DMS79 (cell line): Measurements from ENCODE around the gene DNASE2.
"Not testable (repeated sequence)": the region's sequence is repeated elsewhere in the genome, so short reads cannot be mapped to it uniquely, and the experiment has no call there.

ENCODE experiments used
- DNase-seq: peaks from one replicate; lab custom pipeline; 2025; lab: John Stamatoyannopoulos, UW

Gene DNASE2

GRCh38 chr19:12881172-12881808, at the start of gene DNASE2:
DNASE2 (minus strand) TSS chr19:12881449; CDS start chr19:12881375, 74 bp downstream.
- DNase-seq, result peak; percentile 98

DNA sequence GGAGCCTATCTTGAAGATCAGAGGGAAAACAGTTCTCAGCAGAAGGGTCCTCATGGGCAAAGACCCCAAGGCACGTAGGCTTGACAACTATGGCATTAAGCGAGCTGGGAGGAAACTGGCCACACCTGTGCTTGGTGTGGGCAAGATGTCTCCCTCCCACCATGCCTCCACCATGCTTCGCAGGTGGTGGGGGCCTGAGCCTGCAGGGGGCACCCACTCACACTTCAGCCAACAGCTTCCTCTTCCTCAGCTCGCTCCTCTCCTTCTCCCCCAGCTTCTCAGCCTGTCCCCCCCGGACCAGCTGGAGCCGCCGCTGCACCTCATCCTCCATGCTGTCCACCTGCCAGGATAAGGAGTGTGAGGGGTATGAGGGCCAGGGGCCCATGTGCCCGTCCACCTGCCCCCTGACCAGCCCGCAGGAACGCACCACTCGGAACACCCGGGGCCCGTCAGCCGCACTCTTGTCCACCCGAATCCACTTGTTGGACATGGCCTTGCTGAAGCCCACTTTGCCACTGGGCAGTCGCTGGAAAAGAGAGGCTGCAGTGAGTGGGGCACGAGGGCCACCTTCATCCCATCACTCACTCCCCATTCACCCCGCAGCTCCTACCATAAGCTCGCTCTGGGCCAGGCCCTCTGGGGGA, 48.9 kb upstream of the DNASE2 start:
- no peak for DNase-seq

GRCh38 chr19:12924621-12925310, 43.5 kb upstream of the DNASE2 start:
- no peak for DNase-seq

DNA sequence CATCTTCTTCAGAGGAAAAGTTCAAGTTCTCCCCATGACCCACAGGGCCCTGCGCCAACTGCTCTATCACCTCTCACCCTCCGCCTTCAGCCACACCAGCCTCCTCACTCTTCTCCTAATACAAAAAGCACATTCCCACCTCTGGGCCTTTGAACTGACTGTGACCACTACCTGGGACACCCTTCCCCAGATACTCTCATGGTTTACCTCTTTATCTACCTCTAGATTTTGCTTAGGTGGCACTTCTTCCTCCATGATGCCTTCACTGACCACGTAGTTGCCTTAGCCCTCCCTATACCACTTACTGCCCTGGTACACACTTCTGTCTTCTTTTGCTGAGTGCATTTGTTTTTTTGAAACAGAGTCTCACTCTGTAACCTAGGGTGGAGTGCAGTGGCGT, 41.7 kb upstream of the DNASE2 start:
- no peak for DNase-seq

- no peak for DNase-seq
These were observed 39.8 kb upstream of the DNASE2 start for GRCh38 chr19:12921047-12921446.

DNA sequence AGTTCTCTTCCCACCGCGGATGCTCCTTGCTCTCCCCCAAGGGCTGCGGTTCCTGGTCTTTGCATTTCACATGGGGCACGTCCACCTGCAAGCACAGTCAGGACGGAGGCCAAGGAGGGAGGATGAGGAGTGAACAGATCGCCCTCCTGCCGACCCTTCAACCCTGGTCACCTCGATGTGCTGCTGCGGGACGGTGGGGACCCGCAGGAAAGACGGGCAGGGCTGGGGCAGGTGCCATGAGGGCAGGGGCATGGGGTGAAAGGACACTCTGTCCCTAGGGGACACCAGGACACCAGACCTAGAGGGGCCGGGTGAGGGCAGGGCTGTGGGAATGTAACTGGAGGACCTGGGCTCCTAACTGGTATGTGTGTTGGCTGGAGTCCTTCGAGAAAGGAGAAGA, 37.0 kb upstream of the DNASE2 start:
- no peak for DNase-seq

DNA sequence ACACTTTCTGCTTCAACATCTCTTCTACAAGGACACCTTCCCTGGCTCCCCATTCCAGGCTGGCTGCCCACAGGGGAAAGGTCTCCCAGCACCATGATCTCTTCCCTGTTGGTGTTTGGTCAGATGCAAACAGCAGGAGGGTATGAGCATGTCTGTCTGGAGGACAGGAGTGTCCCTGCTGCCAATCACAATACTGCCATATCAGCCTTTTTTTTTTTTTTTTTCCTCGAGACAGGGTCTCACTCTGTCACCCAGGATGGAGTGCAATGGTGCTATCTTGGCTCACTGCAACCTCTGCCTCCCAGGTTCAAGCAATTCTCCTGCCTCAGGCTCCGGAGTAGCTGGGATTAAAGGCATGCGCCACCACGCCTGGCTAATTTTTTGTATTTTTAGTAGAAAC, 34.6 kb upstream of the DNASE2 start:
- DNase-seq, result not testable (repeated sequence)

DNA sequence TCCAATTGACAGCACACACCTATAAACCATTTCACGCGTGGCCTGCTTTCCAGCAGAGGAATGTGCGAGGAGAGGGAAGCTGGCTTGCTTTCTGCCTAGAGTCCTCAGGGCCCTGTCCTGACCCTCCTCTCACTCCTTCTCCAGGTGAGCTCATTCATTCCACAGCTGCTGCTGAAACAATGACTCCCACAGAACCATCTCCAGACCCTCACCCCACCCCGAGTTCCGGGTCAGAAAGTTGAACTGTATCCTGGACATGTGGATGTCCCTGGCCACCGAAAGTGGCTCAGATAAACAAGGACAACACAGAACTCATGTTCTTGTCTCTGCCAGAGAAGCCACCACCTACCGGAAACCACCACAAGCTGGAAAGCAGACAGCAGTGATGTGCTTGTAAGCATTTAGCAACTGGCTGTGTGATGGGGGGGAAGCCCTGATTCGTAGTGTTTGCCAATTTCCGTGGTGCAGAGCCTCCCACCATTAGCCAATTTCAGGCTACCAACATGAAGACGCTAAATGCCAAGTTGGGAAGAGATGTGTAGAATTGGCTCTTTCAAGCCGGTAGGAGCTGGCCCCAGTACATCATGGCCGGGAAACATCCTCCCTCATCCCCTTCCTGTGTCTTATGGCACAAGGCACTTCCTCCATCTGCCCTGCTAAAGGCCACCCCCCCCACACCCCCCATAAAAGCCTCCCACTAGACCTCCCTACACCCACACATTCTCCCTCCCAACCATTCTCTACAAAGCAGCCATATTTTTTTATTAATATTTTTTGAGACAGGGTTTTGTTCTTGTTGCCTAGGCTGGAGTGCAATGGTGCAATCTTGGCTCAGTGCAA, 32.8 kb upstream of the DNASE2 start:
- DNase-seq, result peak; percentile 85

- peak; percentile 100 for DNase-seq
These were observed 31.8 kb upstream of the DNASE2 start for GRCh38 chr19:12913011-12913561.

DNA sequence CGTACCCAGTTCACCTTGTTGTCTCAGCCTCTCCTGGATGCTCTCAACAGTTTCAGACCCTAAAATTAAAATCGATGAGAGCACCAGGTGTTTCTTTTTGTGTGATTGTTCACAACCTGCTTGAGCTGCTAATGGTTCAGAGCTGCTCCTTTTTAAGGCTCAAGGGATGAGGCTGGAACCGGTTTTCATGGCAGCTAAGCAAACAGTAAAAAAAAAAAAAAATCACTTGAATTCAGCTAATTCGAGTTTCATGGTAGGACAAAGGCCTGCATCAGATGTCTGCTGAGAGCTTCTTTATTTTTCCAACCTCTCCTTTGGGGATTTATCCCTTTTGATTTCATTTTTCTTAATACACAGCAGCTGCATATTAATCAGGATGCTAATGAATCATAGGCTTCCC, 31.3 kb upstream of the DNASE2 start:
- DNase-seq, result peak; percentile 99

DNA sequence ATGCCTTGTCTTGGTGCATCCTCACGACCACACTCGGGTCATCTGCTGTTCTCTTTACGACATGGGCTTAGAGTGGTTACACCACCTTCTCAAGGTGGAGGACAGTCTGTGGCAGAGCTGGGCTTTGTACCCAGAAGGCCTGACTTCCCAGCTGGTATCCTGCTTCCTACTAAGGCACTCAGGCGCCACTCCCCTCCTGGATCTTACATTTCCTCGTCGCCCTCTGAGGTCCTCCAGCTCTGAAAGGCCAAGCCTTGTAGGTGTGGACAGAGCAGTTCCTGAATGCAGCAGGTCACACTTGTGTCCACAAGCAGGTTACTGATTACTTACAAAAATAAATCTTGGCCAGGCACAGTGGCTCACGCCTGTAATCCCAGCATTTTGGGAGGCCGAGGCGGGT, 25.9 kb upstream of the DNASE2 start:
- DNase-seq, result no peak

GRCh38 chr19:12899891-12900518, 18.8 kb upstream of the DNASE2 start:
- no peak for DNase-seq

- DNase-seq, result no peak
These were observed 15.2 kb upstream of the DNASE2 start for GRCh38 chr19:12896460-12896859.

DNA sequence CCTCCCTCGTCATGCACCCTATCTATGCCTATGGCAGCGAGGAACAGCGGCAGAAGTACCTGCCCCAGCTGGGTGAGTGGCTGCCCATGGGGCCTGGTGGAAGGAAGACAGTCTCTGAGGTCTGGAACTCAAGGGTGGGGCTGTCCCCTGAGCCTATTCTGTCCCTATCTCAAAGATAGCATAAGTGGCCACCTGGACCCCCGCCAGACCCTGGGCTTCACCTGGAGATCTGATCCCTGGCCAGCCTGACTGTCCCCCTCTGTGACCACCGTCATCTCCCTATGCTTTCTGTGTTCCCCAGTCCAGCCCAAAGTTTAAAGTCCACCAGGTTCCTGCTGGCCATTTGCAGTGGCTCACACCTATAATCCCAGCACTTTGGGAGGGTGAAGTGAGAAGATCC, 12.3 kb upstream of the DNASE2 start:
- DNase-seq, result no peak

DNA sequence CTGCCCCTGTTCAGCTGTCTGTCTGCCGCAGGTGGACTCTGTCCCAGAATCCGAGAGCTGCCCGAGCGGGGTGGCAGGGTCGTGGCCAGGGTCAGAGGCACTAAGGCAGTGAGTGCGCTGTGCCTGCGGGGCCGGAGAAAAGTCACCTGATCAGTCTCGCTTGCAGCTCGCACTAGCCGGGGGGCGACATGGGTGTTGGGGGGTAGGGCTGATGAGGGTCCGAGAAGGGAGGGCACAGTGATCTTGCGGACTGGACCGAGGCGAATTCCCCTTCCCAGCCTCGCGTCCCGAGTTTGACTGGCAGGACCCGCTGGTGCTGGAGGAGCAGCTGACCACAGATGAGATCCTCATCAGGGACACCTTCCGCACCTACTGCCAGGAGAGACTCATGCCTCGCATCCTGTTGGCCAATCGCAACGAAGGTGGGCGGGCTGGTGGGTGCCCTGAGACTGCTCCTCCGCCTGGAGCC, 10.3 kb upstream of the DNASE2 start:
- no peak for DNase-seq

GRCh38 chr19:12890787-12891552, 9.7 kb upstream of the DNASE2 start, which contains the start of gene GCDH:
GCDH (plus strand) TSS chr19:12891160; CDS start chr19:12891305, 145 bp downstream.
- peak; percentile 100 for DNase-seq

GRCh38 chr19:12890299-12890786, 9.1 kb upstream of the DNASE2 start:
- DNase-seq, result peak; percentile 68

- no peak for DNase-seq
These were observed 6.9 kb upstream of the DNASE2 start for GRCh38 chr19:12888006-12888603.

- no peak for DNase-seq
These were observed 5.9 kb upstream of the DNASE2 start, which contains the start of gene KLF1 for GRCh38 chr19:12886969-12887747. KLF1 (minus strand) TSS chr19:12887201; CDS start chr19:12887140, 61 bp downstream.
